ENCODE measurements around the gene PI4KB. TPM values are rescaled to one million over a fixed set of nuclear protein-coding genes. Genes with fewer than 3 reads are reported as not detected.

Gene PI4KB
- total and polyA plus RNA-seq, 9 of the 15 experiments (the other 6 are each of a cell fraction or from before 2014, with no cell fraction given): 3.1 to 65.4 (median 45.1) TPM

DNA sequence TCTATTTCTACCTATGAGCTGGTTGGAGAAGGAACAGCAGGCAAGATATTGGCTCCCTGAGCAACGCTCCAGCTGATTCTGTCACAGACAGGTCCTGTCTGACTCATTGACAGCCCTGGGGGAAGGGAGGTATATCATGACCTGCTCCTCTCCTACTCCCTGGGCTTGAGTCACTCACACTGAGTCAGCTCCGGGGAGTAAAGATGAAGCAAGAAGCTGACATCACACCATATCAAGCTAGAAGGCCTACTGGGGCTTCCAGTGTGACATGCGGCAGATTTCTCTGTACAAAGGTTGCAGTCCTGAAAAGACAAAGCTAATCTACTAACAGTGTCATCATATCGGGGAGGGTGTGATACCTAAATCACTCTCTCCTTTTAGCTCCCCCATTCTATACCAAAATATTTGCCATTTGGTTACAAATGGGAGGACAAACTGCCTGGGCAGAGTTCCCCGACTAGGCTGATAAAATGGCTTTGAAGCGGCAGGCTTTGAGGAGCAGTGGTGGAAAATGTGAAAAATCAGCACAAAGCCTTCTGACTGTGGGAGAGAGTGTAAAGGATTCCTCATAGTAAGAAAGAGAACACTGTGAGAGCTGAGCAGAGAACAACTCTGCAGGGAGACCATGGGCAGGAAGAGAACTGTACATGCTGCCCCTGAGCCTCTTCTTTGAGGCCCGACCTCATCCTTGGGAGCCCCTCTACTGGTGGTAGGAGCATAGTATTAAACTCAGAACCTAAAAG lies 15.5 kb downstream of the PI4KB start (continued):
- TF ChIP-seq CEBPG (CRISPR knock-in tag; IDR thresholded peaks at IDR 0.05) (peak; percentile 100), CEBPG (tag; conservative IDR thresholded peaks at IDR 0.05 in 1 of 2, IDR thresholded peaks at IDR 0.05 in 1 of 2) (peak; percentile 98 to 99), LEF1 (IDR thresholded peaks at IDR 0.05) (peak; percentile 94), ZNF175 (CRISPR knock-in tag; IDR thresholded peaks at IDR 0.05; ENCODE audit: low read depth) (peak; percentile 95), ZNF778 (CRISPR knock-in tag; IDR thresholded peaks at IDR 0.05) (no peak), DMBX1 (CRISPR knock-in tag; IDR thresholded peaks at IDR 0.05; ENCODE audit: borderline replicate concordance) (peak; percentile 92), ATF7 (IDR thresholded peaks at IDR 0.05) (peak; percentile 99), POLR2AphosphoS5 (IDR thresholded peaks at IDR 0.05; ENCODE audit: control insufficient read depth, insufficient read depth, low read depth, low read length) (peak; percentile 50; the same call in 1 of the 2 replicates), GTF2E2 (tag; IDR thresholded peaks at IDR 0.05) (0 out of 2 replicates have a peak, but pooled peaks have one; percentile 16), ZNF586 (CRISPR knock-in tag; conservative IDR thresholded peaks at IDR 0.05) (no peak), EZH2 (IDR thresholded peaks at IDR 0.05; ENCODE audit: borderline replicate concordance, low read depth, low read length) (no peak), NBN (IDR thresholded peaks at IDR 0.05; ENCODE audit: low read depth) (peak; percentile 92; the same call in 1 of the 2 replicates), MCM5 (IDR thresholded peaks at IDR 0.05; ENCODE audit: low read depth) (no peak), ZNF165 (CRISPR knock-in tag; IDR thresholded peaks at IDR 0.05; ENCODE audit: borderline replicate concordance) (0 out of 2 replicates have a peak, but pooled peaks have one; percentile 34), TAF7 (tag; IDR thresholded peaks at IDR 0.05) (no peak), ZNF696 (CRISPR knock-in tag; conservative IDR thresholded peaks at IDR 0.05) (no peak), SMARCA5 (IDR thresholded peaks at IDR 0.05) (no peak), ZBTB17 (CRISPR knock-in tag; IDR thresholded peaks at IDR 0.05) (peak; percentile 65; the same call in 1 of the 2 replicates), ZFX (CRISPR knock-in tag; IDR thresholded peaks at IDR 0.05) (peak; percentile 78)
- TF ChIP-seq, protein P1, sequence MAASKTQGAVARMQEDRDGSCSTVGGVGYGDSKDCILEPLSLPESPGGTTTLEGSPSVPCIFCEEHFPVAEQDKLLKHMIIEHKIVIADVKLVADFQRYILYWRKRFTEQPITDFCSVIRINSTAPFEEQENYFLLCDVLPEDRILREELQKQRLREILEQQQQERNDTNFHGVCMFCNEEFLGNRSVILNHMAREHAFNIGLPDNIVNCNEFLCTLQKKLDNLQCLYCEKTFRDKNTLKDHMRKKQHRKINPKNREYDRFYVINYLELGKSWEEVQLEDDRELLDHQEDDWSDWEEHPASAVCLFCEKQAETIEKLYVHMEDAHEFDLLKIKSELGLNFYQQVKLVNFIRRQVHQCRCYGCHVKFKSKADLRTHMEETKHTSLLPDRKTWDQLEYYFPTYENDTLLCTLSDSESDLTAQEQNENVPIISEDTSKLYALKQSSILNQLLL (CRISPR knock-in tag; IDR thresholded peaks at IDR 0.05; ENCODE audit: borderline replicate concordance): no peak
- TF ChIP-seq, protein P2, sequence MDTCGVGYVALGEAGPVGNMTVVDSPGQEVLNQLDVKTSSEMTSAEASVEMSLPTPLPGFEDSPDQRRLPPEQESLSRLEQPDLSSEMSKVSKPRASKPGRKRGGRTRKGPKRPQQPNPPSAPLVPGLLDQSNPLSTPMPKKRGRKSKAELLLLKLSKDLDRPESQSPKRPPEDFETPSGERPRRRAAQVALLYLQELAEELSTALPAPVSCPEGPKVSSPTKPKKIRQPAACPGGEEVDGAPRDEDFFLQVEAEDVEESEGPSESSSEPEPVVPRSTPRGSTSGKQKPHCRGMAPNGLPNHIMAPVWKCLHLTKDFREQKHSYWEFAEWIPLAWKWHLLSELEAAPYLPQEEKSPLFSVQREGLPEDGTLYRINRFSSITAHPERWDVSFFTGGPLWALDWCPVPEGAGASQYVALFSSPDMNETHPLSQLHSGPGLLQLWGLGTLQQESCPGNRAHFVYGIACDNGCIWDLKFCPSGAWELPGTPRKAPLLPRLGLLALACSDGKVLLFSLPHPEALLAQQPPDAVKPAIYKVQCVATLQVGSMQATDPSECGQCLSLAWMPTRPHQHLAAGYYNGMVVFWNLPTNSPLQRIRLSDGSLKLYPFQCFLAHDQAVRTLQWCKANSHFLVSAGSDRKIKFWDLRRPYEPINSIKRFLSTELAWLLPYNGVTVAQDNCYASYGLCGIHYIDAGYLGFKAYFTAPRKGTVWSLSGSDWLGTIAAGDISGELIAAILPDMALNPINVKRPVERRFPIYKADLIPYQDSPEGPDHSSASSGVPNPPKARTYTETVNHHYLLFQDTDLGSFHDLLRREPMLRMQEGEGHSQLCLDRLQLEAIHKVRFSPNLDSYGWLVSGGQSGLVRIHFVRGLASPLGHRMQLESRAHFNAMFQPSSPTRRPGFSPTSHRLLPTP (IDR thresholded peaks at IDR 0.05; ENCODE audit: borderline replicate concordance, extremely low read depth, insufficient read length): no peak
- TF ChIP-seq, protein P3, sequence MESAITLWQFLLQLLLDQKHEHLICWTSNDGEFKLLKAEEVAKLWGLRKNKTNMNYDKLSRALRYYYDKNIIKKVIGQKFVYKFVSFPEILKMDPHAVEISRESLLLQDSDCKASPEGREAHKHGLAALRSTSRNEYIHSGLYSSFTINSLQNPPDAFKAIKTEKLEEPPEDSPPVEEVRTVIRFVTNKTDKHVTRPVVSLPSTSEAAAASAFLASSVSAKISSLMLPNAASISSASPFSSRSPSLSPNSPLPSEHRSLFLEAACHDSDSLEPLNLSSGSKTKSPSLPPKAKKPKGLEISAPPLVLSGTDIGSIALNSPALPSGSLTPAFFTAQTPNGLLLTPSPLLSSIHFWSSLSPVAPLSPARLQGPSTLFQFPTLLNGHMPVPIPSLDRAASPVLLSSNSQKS (CRISPR knock-in tag; IDR thresholded peaks at IDR 0.05): no peak
- TF ChIP-seq, protein P4, sequence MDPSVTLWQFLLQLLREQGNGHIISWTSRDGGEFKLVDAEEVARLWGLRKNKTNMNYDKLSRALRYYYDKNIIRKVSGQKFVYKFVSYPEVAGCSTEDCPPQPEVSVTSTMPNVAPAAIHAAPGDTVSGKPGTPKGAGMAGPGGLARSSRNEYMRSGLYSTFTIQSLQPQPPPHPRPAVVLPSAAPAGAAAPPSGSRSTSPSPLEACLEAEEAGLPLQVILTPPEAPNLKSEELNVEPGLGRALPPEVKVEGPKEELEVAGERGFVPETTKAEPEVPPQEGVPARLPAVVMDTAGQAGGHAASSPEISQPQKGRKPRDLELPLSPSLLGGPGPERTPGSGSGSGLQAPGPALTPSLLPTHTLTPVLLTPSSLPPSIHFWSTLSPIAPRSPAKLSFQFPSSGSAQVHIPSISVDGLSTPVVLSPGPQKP (CRISPR knock-in tag; IDR thresholded peaks at IDR 0.05): no peak
